IMR-90 (cell line): ENCODE measurements around the gene PPP1R12B. TPM values are rescaled to one million over a fixed set of nuclear protein-coding genes. Genes with fewer than 3 reads are reported as not detected.
"Not testable (repeated sequence)": the region's sequence is repeated elsewhere in the genome, so short reads cannot be mapped to it uniquely, and the experiment has no call there.

ENCODE experiments used
- ATAC-seq: fragments of 200-7000 bp; cut with Tn5 transposase; 2 replicates; pipeline ENCODE4 v1.9.1; 2020; ENCODE audit warnings: low read depth, mild to moderate bottlenecking, moderate library complexity
- BruUV-seq: library from RNA; stranded (reverse); fragments of 400-500 nt; replicated peaks from 2 replicates; lab custom pipeline; 2021; lab: Mats Ljungman, UMichigan
- CTCF ChIA-PET: fragments of 300-600 bp; formaldehyde crosslinking; extraction: SDS; loops from one replicate; lab custom pipeline; 2021; ENCODE audit warnings: antibody characterized with exemption; lab: Yijun Ruan, JAX
- POLR2A ChIA-PET: fragments of 300-600 bp; sonication (Branson Sonifier 250); formaldehyde crosslinking; loops from one replicate; lab custom pipeline; 2022; ENCODE audit warnings: antibody characterized with exemption; ENCODE audit not compliant: unreplicated experiment; lab: Charles Lee
- DNase-seq: peaks from one replicate; pipeline ENCODE4 v3.0.0; 2013
- H2AFZ ChIP-seq: replicated peaks from 2 replicates; pipeline ENCODE3; 2013; ENCODE audit warnings: low read length, mild to moderate bottlenecking; ENCODE audit not compliant: poor library complexity
- H2AK5ac ChIP-seq: 2 replicates; pipeline ENCODE4 v1.6.1; 2013; ENCODE audit warnings: low read depth, low read length, inconsistent platforms
- H2AK9ac ChIP-seq: replicated peaks from 2 replicates; pipeline ENCODE3; 2013; ENCODE audit warnings: mild to moderate bottlenecking, low read depth, low read length, moderate library complexity; ENCODE audit not compliant: poor library complexity
- H2BK120ac ChIP-seq: 2 replicates; pipeline ENCODE4 v1.6.1; 2013; ENCODE audit warnings: low read depth, low read length, inconsistent platforms
- H2BK15ac ChIP-seq: 3 replicates; pipeline ENCODE4 v1.6.1; 2013; ENCODE audit warnings: low read depth, low read length, inconsistent platforms
- H2BK20ac ChIP-seq: 2 replicates; pipeline ENCODE4 v1.6.1; 2013; ENCODE audit warnings: low read depth, mild to moderate bottlenecking, inconsistent platforms, low read length, moderate library complexity
- H2BK5ac ChIP-seq: 2 replicates; pipeline ENCODE4 v1.6.1; 2013; ENCODE audit warnings: mild to moderate bottlenecking, low read depth, low read length, inconsistent platforms; ENCODE audit not compliant: poor library complexity, severe bottlenecking
- H3K14ac ChIP-seq: replicated peaks from 2 replicates; pipeline ENCODE4 v1.6.1; 2013; ENCODE audit warnings: low read depth, low read length, inconsistent platforms
- H3K18ac ChIP-seq: 2 replicates; pipeline ENCODE4 v1.6.1; 2013; ENCODE audit warnings: low read depth, low read length, control low read depth
- H3K23ac ChIP-seq: 2 replicates; pipeline ENCODE4 v1.6.1; 2013; ENCODE audit warnings: low read depth, low read length, inconsistent platforms
- H3K27ac ChIP-seq: 2 replicates; pipeline ENCODE4 v1.5.1; 2013; ENCODE audit warnings: mild to moderate bottlenecking, control low read depth, low read length; ENCODE audit not compliant: insufficient read depth
- H3K27me3 ChIP-seq: 2 replicates; pipeline ENCODE4 v1.6.1; 2013; ENCODE audit warnings: low read length; ENCODE audit not compliant: control insufficient read depth, insufficient read depth
- H3K36me3 ChIP-seq: 2 replicates; pipeline ENCODE4 v1.6.1; 2013; ENCODE audit warnings: low read length, mixed read lengths; ENCODE audit not compliant: control insufficient read depth, insufficient read depth
- H3K4ac ChIP-seq: 2 replicates; pipeline ENCODE4 v1.6.1; 2013; ENCODE audit warnings: low read depth, low read length, inconsistent platforms
- H3K4me1 ChIP-seq: 2 replicates; pipeline ENCODE4 v1.6.1; 2013; ENCODE audit warnings: low read length, mixed read lengths; ENCODE audit not compliant: control insufficient read depth, insufficient read depth
- H3K4me2 ChIP-seq: 2 replicates; pipeline ENCODE4 v1.6.1; 2013; ENCODE audit warnings: low read depth, mild to moderate bottlenecking, control low read depth, low read length, moderate library complexity
- H3K4me3 ChIP-seq: 2 replicates; pipeline ENCODE4 v1.5.1; 2013; ENCODE audit warnings: low read depth, mild to moderate bottlenecking, control low read depth, low read length, moderate library complexity; ENCODE audit not compliant: insufficient read depth
- H3K56ac ChIP-seq: 2 replicates; pipeline ENCODE4 v1.6.1; 2013; ENCODE audit warnings: low read length, inconsistent platforms; ENCODE audit not compliant: insufficient read depth; ENCODE audit errors: extremely low read depth
- H3K79me1 ChIP-seq, 2 experiments: 2 replicates each; pipeline ENCODE4 v1.6.1; 2013; ENCODE audit warnings: low read length in 2 of 2, inconsistent platforms in 1 of 2, low read depth in 1 of 2
- H3K9ac ChIP-seq: 2 replicates; pipeline ENCODE4 v1.6.1; 2013; ENCODE audit warnings: low read depth, low read length, control low read depth
- H3K9me1 ChIP-seq: 2 replicates; pipeline ENCODE4 v1.6.1; 2013; ENCODE audit warnings: low read length, inconsistent platforms; ENCODE audit not compliant: insufficient read depth
- H3K9me3 ChIP-seq: 2 replicates; pipeline ENCODE4 v1.6.1; 2013; ENCODE audit warnings: low read length; ENCODE audit not compliant: control insufficient read depth, insufficient read depth
- H4K20me1 ChIP-seq: 2 replicates; pipeline ENCODE4 v1.6.1; 2013; ENCODE audit warnings: low read length, inconsistent platforms; ENCODE audit not compliant: insufficient read depth
- H4K5ac ChIP-seq: 2 replicates; pipeline ENCODE4 v1.6.1; 2013; ENCODE audit warnings: mild to moderate bottlenecking, low read depth, low read length, control low read depth
- H4K8ac ChIP-seq, 2 experiments: 2 replicates each; pipeline ENCODE4 v1.6.1; 2013; ENCODE audit warnings: low read depth in 2 of 2, low read length in 2 of 2, control low read depth in 1 of 2, inconsistent platforms in 1 of 2
- H4K91ac ChIP-seq: 2 replicates; pipeline ENCODE4 v1.6.1; 2013; ENCODE audit warnings: low read depth, low read length, inconsistent platforms; ENCODE audit not compliant: insufficient read depth
- WGBS, 2 experiments: methylation state at CpG; one replicate each; pipeline versions ENCODE4 v1.1.5 to v1.1.7; 2013; ENCODE audit warnings: missing lambda C conversion rate in 2 of 2; ENCODE audit not compliant: insufficient read length in 1 of 2; ENCODE audit errors: extremely low coverage in 2 of 2; 5-methylcytosine and 5-hydroxymethylcytosine counted together
- dilution Hi-C: fragments of 300-500 bp; cut with HindIII; formaldehyde crosslinking; loops from one replicate; pipeline ENCODE4 v1.14.3; 2018; ENCODE audit warnings: low sequenced_read_pairs; ENCODE audit not compliant: unreplicated experiment
- in situ Hi-C: fragments of 300-500 bp; cut with MboI; formaldehyde crosslinking; loops from 3 replicates; pipeline ENCODE4 v1.14.3; 2019; ENCODE audit warnings: low sequenced_read_pairs, inconsistent platforms, mixed read lengths
- intact Hi-C: fragments of 100-400 bp; cut with micrococcal nuclease; formaldehyde crosslinking; loops from 2 replicates; pipeline ENCODE4 v1.10.0; 2022
- polyA plus RNA-seq, 3 experiments: library from polyadenylated mRNA; depleted of rRNA; stranded (reverse); fragments of >200 nt; gene quantifications; 2 replicates each; pipeline ENCODE4 v1.2.3, GENCODE V29; 2012; ENCODE audit warnings: low replicate concordance in 1 of 3
- total RNA-seq: library from RNA; depleted of rRNA; stranded (reverse); fragments of >200 nt; gene quantifications from 2 replicates; pipeline ENCODE4 v1.2.3, GENCODE V29; 2012

Gene PPP1R12B
- total and polyA plus RNA-seq, 2 of the 4 experiments (the other 2 are of a cell fraction): 8.5 to 12.0 TPM

DNA sequence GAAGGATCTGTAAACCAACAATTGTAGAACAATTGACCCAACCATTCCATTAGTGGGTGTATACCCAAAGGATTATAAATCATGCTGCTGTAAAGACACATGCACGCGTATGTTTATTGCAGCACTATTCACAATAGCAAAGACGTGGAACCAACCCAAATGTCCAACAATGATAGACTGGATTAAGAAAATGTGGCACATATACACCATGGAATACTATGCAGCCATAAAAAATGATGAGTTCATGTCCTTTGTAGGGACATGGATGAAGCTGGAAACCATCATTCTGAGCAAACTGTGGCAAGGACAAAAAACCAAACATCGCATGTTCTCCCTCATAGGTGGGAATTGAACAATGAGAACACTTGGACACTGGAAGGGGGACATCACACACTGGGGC is 33.4 kb downstream of the PPP1R12B start:
- H2BK120ac ChIP-seq, H3K14ac ChIP-seq, H3K9me1 ChIP-seq, H4K20me1 ChIP-seq, H4K91ac ChIP-seq, H3K18ac ChIP-seq, H3K9ac ChIP-seq, H2AK5ac ChIP-seq, H3K27ac ChIP-seq, H2BK20ac ChIP-seq, intact Hi-C loops, H3K4me2 ChIP-seq, H3K4ac ChIP-seq, H3K56ac ChIP-seq, H2AFZ ChIP-seq, in situ Hi-C loops, POLR2A ChIA-PET, DNase-seq, H4K5ac ChIP-seq, H3K27me3 ChIP-seq, H3K23ac ChIP-seq, dilution Hi-C loops, H2BK15ac ChIP-seq, H2AK9ac ChIP-seq, H4K8ac ChIP-seq, ATAC-seq, H3K36me3 ChIP-seq, BruUV-seq, H3K9me3 ChIP-seq, H3K4me1 ChIP-seq, H3K4me3 ChIP-seq, CTCF ChIA-PET, H2BK5ac ChIP-seq: not testable (repeated sequence)
- peaks cover 8 to 10% of the 10 kb centered on the region in 2 experiments for H3K79me1 ChIP-seq
- no CpG with 5 or more reads among the region's 4 CpGs for WGBS, 2 experiments

DNA sequence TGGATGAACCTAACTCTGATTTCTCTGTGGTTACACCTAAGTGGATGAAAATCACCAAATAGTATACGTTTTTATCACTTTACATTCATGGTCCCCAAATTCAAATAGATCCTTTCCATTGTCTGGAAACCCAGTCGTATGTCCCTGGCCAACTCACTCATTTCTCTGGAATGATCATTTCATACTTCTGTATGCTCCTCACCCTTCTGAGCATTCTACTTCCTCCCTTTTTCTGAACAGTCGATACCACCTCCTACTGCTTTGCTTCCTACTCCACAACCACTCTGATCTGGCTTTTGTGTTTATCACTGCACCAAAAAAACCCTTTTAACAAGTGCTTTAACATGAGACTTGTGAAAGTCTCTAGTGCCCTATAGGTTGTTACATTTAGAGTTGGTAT is 47.3 kb downstream of the PPP1R12B start:
- H3K9me3 ChIP-seq, H3K14ac ChIP-seq, H3K4me3 ChIP-seq, intact Hi-C loops, in situ Hi-C loops, CTCF ChIA-PET, H2BK15ac ChIP-seq, H2AK5ac ChIP-seq, H2BK20ac ChIP-seq, dilution Hi-C loops, H3K4me1 ChIP-seq, H2AFZ ChIP-seq, H3K18ac ChIP-seq, H2AK9ac ChIP-seq, H2BK120ac ChIP-seq, H3K36me3 ChIP-seq, H4K20me1 ChIP-seq, H3K9me1 ChIP-seq, H3K56ac ChIP-seq, BruUV-seq, H3K27ac ChIP-seq, H4K91ac ChIP-seq, H3K27me3 ChIP-seq, POLR2A ChIA-PET, H4K5ac ChIP-seq, H3K9ac ChIP-seq, H3K4ac ChIP-seq, H3K23ac ChIP-seq: not testable (repeated sequence)
- Histone ChIP-seq H4K8ac (peak overlapping the region in 1 of 2 experiments; percentile 63; a peak in 1 of 4 replicates), H3K4me2 (peak overlapping the region; percentile 50; the same call in 1 of the 2 replicates), H2BK5ac (peak overlapping the region; percentile 70), H3K79me1 (peaks cover 3 to 11% of the 10 kb centered on the region in 2 experiments; a peak in 2 of 4 replicates)
- WGBS, 2 experiments: 23% methylated on average over 2 of the region's 3 CpGs; no CpG with 5 or more reads in 1 of the 2 experiments
- ATAC-seq (peak; percentile 98), DNase-seq (peak; percentile 56)
